HEK293 (cell line): ENCODE measurements around the gene CDCP1.

Experiments used
- BCL11B ChIP-seq: fragments of 450-650 bp; formaldehyde crosslinking; IDR thresholded peaks from 2 replicates; pipeline ENCODE4 v1.5.1; 2016; ENCODE audit warnings: low read depth, missing biosample characterization, missing genetic modification characterization
- PATZ1 ChIP-seq: fragments of 450-650 bp; formaldehyde crosslinking; IDR thresholded peaks from 2 replicates; pipeline ENCODE4 v1.5.1; 2016; ENCODE audit warnings: missing biosample characterization, missing genetic modification characterization
- PRDM10 ChIP-seq: fragments of 450-650 bp; formaldehyde crosslinking; IDR thresholded peaks from 2 replicates; pipeline ENCODE4 v1.5.1; 2016; ENCODE audit warnings: missing biosample characterization, missing genetic modification characterization
- REPIN1 ChIP-seq: fragments of 450-650 bp; formaldehyde crosslinking; IDR thresholded peaks from 2 replicates; pipeline ENCODE4 v1.5.1; 2017; ENCODE audit warnings: missing biosample characterization, missing genetic modification characterization, low read depth
- YY1 ChIP-seq: fragments of 450-650 bp; formaldehyde crosslinking; IDR thresholded peaks from 2 replicates; pipeline ENCODE4 v1.5.1; 2018; ENCODE audit warnings: missing biosample characterization, missing genetic modification characterization
- ZBTB1 ChIP-seq: fragments of 450-650 bp; formaldehyde crosslinking; IDR thresholded peaks from 2 replicates; pipeline ENCODE4 v1.5.1; 2016; ENCODE audit warnings: missing biosample characterization, missing genetic modification characterization
- ZBTB8A ChIP-seq: fragments of 450-650 bp; formaldehyde crosslinking; IDR thresholded peaks from 2 replicates; pipeline ENCODE4 v1.5.1; 2016; ENCODE audit warnings: missing biosample characterization, missing genetic modification characterization
- ZIC2 ChIP-seq: fragments of 450-650 bp; formaldehyde crosslinking; IDR thresholded peaks from 2 replicates; pipeline ENCODE4 v1.5.1; 2016; ENCODE audit warnings: missing biosample characterization, missing genetic modification characterization
- ZNF18 ChIP-seq: fragments of 450-650 bp; formaldehyde crosslinking; IDR thresholded peaks from 2 replicates; pipeline ENCODE4 v1.5.1; 2016; ENCODE audit warnings: missing biosample characterization, missing genetic modification characterization
- ZNF324 ChIP-seq: fragments of 450-650 bp; formaldehyde crosslinking; IDR thresholded peaks from 2 replicates; pipeline ENCODE4 v1.5.1; 2016; ENCODE audit warnings: missing biosample characterization, missing genetic modification characterization
- ZNF394 ChIP-seq: fragments of 450-650 bp; formaldehyde crosslinking; IDR thresholded peaks from 2 replicates; pipeline ENCODE4 v1.5.1; 2016; ENCODE audit warnings: missing biosample characterization, missing genetic modification characterization, mild to moderate bottlenecking, moderate library complexity, borderline replicate concordance
- ZNF423 ChIP-seq: fragments of 450-650 bp; formaldehyde crosslinking; IDR thresholded peaks from 2 replicates; pipeline ENCODE4 v1.5.1; 2016; ENCODE audit warnings: missing biosample characterization, missing genetic modification characterization
- ZNF510 ChIP-seq: fragments of 450-650 bp; formaldehyde crosslinking; IDR thresholded peaks from 2 replicates; pipeline ENCODE4 v1.5.1; 2018; ENCODE audit warnings: mild to moderate bottlenecking, missing genetic modification characterization, missing biosample characterization; ENCODE audit not compliant: insufficient replicate concordance
- ZNF518A ChIP-seq: fragments of 450-650 bp; formaldehyde crosslinking; conservative IDR thresholded peaks from 2 replicates; pipeline ENCODE4 v1.5.1; 2016; ENCODE audit warnings: low read depth, missing biosample characterization, missing genetic modification characterization
- ZNF629 ChIP-seq: fragments of 450-650 bp; formaldehyde crosslinking; IDR thresholded peaks from 2 replicates; pipeline ENCODE4 v1.5.1; 2017; ENCODE audit warnings: missing biosample characterization, missing genetic modification characterization
- ZNF658 ChIP-seq: fragments of 450-650 bp; formaldehyde crosslinking; IDR thresholded peaks from 2 replicates; pipeline ENCODE4; 2016; ENCODE audit warnings: missing biosample characterization, missing genetic modification characterization
- ZNF785 ChIP-seq: fragments of 450-650 bp; formaldehyde crosslinking; IDR thresholded peaks from 2 replicates; pipeline ENCODE4 v1.5.1; 2016; ENCODE audit warnings: missing biosample characterization, missing genetic modification characterization
- ZNF791 ChIP-seq: fragments of 450-650 bp; formaldehyde crosslinking; IDR thresholded peaks from 2 replicates; pipeline ENCODE4 v1.5.1; 2016; ENCODE audit warnings: missing biosample characterization, missing genetic modification characterization
- ZSCAN16 ChIP-seq: fragments of 450-650 bp; formaldehyde crosslinking; IDR thresholded peaks from 2 replicates; pipeline ENCODE4 v1.5.1; 2016; ENCODE audit warnings: missing biosample characterization, missing genetic modification characterization
- ZSCAN5A ChIP-seq: fragments of 450-650 bp; formaldehyde crosslinking; IDR thresholded peaks from 2 replicates; pipeline ENCODE4 v1.5.1; 2016; ENCODE audit warnings: missing biosample characterization, missing genetic modification characterization
- TF ChIP-seq, protein P1 (sequence below): fragments of 450-650 bp; formaldehyde crosslinking; IDR thresholded peaks from 2 replicates; pipeline ENCODE4 v1.5.1; 2016; ENCODE audit warnings: missing biosample characterization, missing genetic modification characterization, borderline replicate concordance

Gene CDCP1

DNA sequence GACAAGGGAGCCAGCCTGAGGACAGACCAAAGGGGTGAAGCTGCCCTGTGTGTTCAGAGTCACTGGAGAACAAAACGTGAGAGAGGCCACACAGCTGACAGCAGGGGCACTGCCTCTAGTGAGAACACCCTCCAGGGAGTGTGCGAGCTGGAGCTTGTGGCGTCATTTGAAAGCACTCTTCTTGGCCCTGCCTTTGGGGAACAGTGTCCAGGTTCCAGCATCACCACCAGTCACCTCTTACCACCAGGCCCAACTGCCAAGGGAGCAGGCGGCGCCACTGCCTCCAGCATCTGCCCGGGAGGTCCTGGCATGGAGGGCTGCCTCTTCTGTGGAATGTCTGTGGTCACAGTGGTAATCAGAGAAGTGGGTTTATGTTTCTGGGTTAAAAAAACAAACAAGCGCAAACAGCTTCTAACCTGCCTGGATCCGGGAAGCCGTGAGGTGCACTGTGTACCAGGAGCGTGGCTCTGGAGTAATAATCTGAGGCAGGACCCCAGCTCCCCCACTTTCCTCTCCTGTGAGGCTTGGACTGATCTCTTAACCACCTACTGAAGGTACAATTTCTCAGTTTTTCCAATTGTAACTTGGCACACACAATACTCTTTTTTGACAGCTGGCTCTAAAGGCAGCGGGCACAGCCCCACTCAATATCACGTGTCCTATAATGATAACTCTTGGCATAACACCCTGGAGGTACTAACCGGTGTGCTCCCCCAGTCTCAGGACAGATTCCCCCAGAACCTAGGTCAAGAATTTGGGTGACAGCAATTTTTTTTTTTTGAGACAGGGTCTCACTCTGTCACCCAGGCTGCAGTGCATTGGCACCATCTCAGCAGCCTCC is 32.2 kb upstream of the CDCP1 start (continued):
- TF ChIP-seq, protein P1, sequence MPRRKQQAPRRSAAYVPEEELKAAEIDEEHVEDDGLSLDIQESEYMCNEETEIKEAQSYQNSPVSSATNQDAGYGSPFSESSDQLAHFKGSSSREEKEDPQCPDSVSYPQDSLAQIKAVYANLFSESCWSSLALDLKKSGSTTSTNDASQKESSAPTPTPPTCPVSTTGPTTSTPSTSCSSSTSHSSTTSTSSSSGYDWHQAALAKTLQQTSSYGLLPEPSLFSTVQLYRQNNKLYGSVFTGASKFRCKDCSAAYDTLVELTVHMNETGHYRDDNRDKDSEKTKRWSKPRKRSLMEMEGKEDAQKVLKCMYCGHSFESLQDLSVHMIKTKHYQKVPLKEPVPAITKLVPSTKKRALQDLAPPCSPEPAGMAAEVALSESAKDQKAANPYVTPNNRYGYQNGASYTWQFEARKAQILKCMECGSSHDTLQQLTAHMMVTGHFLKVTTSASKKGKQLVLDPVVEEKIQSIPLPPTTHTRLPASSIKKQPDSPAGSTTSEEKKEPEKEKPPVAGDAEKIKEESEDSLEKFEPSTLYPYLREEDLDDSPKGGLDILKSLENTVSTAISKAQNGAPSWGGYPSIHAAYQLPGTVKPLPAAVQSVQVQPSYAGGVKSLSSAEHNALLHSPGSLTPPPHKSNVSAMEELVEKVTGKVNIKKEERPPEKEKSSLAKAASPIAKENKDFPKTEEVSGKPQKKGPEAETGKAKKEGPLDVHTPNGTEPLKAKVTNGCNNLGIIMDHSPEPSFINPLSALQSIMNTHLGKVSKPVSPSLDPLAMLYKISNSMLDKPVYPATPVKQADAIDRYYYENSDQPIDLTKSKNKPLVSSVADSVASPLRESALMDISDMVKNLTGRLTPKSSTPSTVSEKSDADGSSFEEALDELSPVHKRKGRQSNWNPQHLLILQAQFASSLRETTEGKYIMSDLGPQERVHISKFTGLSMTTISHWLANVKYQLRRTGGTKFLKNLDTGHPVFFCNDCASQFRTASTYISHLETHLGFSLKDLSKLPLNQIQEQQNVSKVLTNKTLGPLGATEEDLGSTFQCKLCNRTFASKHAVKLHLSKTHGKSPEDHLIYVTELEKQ = no peak
- TF ChIP-seq ZNF658 = no peak
- no peak for TF ChIP-seq ZSCAN16 (tag by site-specific recombination)
- 0 out of 2 replicates have a peak, but pooled peaks have one; percentile 27 for TF ChIP-seq ZNF423 (tag by site-specific recombination)
- no peak for TF ChIP-seq ZNF785 (tag by site-specific recombination)
- TF ChIP-seq ZNF518A (tag by site-specific recombination) = no peak
- TF ChIP-seq PATZ1 (tag by site-specific recombination) = 0 out of 2 replicates have a peak, but pooled peaks have one; percentile 22
- no peak for TF ChIP-seq ZNF324 (tag by site-specific recombination)
- TF ChIP-seq PRDM10 (tag by site-specific recombination) = no peak
- no peak for TF ChIP-seq ZNF791
- TF ChIP-seq ZNF18 (tag by site-specific recombination) = peak; percentile 66
- no peak for TF ChIP-seq ZBTB1 (tag by site-specific recombination)
- peak; percentile 48 for TF ChIP-seq ZNF629 (tag by site-specific recombination)
- TF ChIP-seq ZIC2 (tag by site-specific recombination) = peak; percentile 91
- TF ChIP-seq REPIN1 = no peak
- TF ChIP-seq ZNF394 (tag by site-specific recombination) = no peak
- TF ChIP-seq ZNF510 = no peak
- TF ChIP-seq ZBTB8A = no peak
- no peak for TF ChIP-seq YY1 (tag by site-specific recombination)
- no peak for TF ChIP-seq ZSCAN5A (tag by site-specific recombination)
- TF ChIP-seq BCL11B (tag by site-specific recombination) = no peak
